Osteocyte (in vitro differentiated cells): Measurements from ENCODE around the gene JSRP1. TPM values are rescaled to one million over a fixed set of nuclear protein-coding genes. Genes with fewer than 3 reads are reported as not detected.

ENCODE experiments used
- DNase-seq: peaks from one replicate; pipeline ENCODE4 v3.0.0; 2021; ENCODE audit warnings: mixed read lengths; ENCODE audit not compliant: unreplicated experiment; ENCODE audit errors: extremely low spot score
- H3K27ac Mint-ChIP-seq: one replicate; pipeline ENCODE4 v1.8.0; 2021; ENCODE audit warnings: mild to moderate bottlenecking, mixed read lengths; ENCODE audit not compliant: unreplicated experiment
- H3K27me3 Mint-ChIP-seq: one replicate; pipeline ENCODE4 v1.8.0; 2021; ENCODE audit warnings: mixed read lengths; ENCODE audit not compliant: unreplicated experiment
- H3K36me3 Mint-ChIP-seq: one replicate; pipeline ENCODE4 v1.8.0; 2021; ENCODE audit warnings: mixed read lengths; ENCODE audit not compliant: unreplicated experiment
- H3K4me1 Mint-ChIP-seq: one replicate; pipeline ENCODE4 v1.8.0; 2021; ENCODE audit warnings: mixed read lengths; ENCODE audit not compliant: unreplicated experiment
- H3K4me3 Mint-ChIP-seq: one replicate; pipeline ENCODE4 v1.8.0; 2021; ENCODE audit warnings: mild to moderate bottlenecking, moderate library complexity, mixed read lengths; ENCODE audit not compliant: unreplicated experiment
- H3K9me3 Mint-ChIP-seq: one replicate; pipeline ENCODE4 v1.8.0; 2021; ENCODE audit warnings: mixed read lengths; ENCODE audit not compliant: unreplicated experiment
- total RNA-seq: library from RNA; stranded (reverse); gene quantifications from 2 replicates; pipeline ENCODE4 v1.2.1, GENCODE V29; 2021
- TF ChIP-seq, protein P1 (sequence below): fragments of 200-600 bp; sonication (generic); IDR thresholded peaks from 2 replicates; pipeline ENCODE4 v1.5.0; 2021; ENCODE audit warnings: antibody characterized with exemption, mild to moderate bottlenecking, moderate library complexity

Gene JSRP1
- total RNA-seq, 1 donor from 2014 or later: not detected

DNA sequence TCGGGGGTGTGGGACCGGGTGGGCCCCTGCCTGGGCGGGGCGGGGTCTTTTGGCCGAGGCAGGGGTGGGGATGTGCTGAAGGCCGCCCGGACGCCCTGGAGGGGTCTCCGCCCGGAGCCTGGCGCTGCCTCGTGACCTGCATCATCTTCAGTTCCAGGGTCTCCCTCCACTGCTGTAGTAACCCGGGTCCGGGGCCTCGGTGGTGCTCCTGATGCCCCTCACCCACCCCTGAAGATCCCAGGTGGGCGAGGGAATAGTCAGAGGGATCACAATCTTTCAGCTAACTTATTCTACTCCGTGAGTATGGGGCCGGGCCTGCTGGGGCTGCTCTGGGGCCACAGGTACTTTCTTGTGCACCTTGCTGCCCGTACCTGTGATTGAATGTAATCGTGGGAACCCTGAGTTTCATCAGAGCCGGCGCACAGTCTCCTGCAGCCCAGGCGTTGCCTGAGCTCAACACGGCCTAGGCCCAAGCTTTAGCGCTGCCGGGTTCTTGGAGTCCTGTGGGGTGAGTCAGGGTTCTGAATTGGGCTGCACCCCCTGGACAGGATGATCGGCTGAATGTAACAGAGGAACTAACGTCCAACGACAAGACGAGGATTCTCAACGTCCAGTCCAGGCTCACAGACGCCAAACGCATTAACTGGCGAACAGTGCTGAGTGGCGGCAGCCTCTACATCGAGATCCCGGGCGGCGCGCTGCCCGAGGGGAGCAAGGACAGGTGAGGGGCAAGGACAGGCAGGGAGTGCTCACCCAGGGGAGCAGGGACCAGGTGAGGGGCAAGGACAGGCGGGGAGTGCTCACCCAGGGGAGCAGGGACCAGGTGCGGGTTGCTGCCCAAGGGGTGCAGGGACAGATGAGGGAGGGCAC, 15.3 kb upstream of the JSRP1 start:
- Mint-ChIP-seq H3K36me3 (peaks cover 17% of the 10 kb centered on the region), H3K27me3 (no peaks in the 10 kb centered on the region), H3K27ac (peak overlapping the region; percentile 93), H3K4me3 (peak overlapping the region; percentile 88), H3K4me1 (peaks cover 46% of the 10 kb centered on the region), H3K9me3 (no peaks in the 10 kb centered on the region)
- TF ChIP-seq, protein P1, sequence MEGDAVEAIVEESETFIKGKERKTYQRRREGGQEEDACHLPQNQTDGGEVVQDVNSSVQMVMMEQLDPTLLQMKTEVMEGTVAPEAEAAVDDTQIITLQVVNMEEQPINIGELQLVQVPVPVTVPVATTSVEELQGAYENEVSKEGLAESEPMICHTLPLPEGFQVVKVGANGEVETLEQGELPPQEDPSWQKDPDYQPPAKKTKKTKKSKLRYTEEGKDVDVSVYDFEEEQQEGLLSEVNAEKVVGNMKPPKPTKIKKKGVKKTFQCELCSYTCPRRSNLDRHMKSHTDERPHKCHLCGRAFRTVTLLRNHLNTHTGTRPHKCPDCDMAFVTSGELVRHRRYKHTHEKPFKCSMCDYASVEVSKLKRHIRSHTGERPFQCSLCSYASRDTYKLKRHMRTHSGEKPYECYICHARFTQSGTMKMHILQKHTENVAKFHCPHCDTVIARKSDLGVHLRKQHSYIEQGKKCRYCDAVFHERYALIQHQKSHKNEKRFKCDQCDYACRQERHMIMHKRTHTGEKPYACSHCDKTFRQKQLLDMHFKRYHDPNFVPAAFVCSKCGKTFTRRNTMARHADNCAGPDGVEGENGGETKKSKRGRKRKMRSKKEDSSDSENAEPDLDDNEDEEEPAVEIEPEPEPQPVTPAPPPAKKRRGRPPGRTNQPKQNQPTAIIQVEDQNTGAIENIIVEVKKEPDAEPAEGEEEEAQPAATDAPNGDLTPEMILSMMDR: no peak
- DNase-seq: no peak

DNA sequence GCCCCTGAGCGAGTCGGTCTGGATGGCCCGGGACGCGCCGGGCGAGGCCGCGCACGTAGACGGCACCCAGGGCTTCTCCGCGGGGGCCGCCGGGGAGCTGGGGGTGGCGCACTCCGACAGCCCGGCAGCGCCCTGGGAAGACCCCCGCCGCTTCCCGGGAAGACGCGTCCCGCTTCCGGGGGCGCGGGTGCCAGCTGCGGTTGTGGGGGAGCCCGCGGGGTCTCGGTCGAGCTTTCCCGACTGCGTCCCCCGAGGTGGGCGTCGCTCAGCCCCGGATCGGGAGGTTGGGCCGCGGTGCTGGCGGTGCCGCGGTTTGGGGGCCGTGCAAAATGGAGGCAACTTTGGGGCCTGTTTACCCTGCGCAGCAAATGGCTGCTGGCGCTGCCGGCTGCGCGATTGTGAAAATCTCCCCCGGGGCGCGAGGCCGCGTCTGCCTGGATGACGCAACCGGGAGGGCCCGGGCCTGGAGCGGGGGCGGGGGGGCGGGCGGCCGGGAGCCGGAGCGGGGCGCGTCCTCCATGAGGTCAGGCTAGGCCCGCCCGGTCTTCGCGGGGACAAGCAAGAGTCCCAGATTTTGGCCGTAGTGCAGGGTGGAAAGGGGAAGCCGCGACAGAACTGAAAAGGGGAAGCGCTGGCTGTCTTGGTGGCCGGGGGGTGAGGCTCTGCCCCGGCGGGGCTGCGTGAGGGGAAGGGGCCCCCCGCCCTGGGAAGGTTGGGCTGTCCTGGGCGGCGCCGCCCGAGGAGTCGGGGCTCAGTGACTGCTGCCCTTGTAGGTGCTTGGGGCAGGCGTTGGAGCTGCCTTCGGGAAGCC, 14.4 kb upstream of the JSRP1 start:
- Mint-ChIP-seq H3K27ac (peak overlapping the region; percentile 88), H3K36me3 (peaks cover 17% of the 10 kb centered on the region), H3K27me3 (no peaks in the 10 kb centered on the region), H3K4me3 (peak overlapping the region; percentile 88), H3K4me1 (peaks cover 48% of the 10 kb centered on the region), H3K9me3 (no peaks in the 10 kb centered on the region)
- TF ChIP-seq, protein P1: no peak
- peak; percentile 92 for DNase-seq

DNA sequence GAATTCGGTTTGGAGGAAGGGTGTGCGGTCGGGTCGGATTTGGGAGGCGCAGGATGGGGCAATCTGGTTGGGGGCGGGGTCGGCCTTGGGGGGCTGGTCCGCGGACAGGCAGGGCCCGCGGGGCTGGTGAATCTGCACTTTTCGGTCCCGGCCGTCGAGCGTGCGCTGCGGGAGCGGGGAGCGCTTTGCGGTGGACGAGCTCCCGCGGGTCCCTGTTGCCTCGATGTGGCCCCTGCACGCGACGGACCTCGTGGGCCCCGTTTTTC, 13.9 kb upstream of the JSRP1 start:
- Mint-ChIP-seq H3K27me3 (no peaks in the 10 kb centered on the region), H3K27ac (peak overlapping the region; percentile 88), H3K4me3 (peak overlapping the region; percentile 88), H3K4me1 (peaks cover 47% of the 10 kb centered on the region), H3K9me3 (no peaks in the 10 kb centered on the region), H3K36me3 (peaks cover 15% of the 10 kb centered on the region)
- DNase-seq: no peak
- TF ChIP-seq, protein P1: no peak

DNA sequence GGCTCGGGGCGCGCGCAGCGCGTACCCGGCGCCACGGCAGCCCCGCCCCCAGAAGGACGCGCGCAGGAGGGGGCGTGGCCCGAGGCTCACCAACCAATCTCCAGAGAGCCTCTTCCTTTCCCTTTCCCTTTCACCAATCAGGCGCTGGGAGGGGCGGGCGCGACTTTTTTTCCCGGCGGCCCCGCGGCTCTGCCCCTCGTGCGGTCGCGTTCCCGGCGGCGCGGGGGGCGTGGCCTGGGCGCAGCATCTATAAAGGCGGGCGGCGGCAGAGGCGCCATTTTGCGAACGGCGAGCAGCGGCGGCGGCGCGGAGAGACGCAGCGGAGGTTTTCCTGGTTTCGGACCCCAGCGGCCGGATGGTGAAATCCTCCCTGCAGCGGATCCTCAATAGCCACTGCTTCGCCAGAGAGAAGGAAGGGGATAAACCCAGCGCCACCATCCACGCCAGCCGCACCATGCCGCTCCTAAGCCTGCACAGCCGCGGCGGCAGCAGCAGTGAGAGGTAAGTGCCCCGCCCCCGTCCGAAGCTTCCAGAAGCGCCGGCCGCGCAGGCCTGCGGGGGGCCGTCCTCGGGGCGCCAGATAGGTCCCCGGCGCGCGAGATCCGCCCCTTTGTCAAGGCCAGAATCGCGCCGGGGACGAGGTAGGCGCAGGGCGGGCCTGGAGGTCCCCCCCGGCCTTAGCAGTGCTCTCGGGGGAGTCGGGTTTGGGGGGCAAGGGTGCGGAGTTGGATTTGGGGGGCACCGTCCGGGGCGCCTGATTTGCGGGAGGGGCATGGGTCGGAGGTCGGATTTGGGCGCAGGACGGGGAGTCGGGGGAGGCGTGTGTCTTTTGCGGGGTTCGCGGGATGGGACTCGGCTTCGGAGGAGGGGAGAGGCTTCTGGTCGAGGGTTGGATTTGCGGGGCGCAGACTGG, 13.3 kb upstream of the JSRP1 start:
- peak; percentile 100 for DNase-seq
- peak overlapping the region; percentile 88 for H3K27ac Mint-ChIP-seq
- H3K9me3 Mint-ChIP-seq: no peaks in the 10 kb centered on the region
- no peaks in the 10 kb centered on the region for H3K27me3 Mint-ChIP-seq
- TF ChIP-seq, protein P1: peak; percentile 16
- H3K4me3 Mint-ChIP-seq: peak overlapping the region; percentile 88
- peaks cover 12% of the 10 kb centered on the region for H3K36me3 Mint-ChIP-seq
- H3K4me1 Mint-ChIP-seq: peaks cover 42% of the 10 kb centered on the region
